Peyer's patch (tissue), 4 donors: ENCODE results near the gene TAF1B. TPM values are rescaled to one million over a fixed set of nuclear protein-coding genes. Genes with fewer than 3 reads are reported as not detected.
"Not testable (repeated sequence)": the region's sequence is repeated elsewhere in the genome, so short reads cannot be mapped to it uniquely, and the experiment has no call there.

Experiments
- DNase-seq, 3 donors: peaks; one replicate each; pipeline ENCODE4 v3.0.0-alpha.2; 2017 to 2019
- H3K27ac ChIP-seq, 4 donors: fragments of 200-600 bp; sonication (generic); one replicate each; pipeline ENCODE4 v1.5.1; 2016 to 2019
- H3K27me3 ChIP-seq, 2 donors: fragments of 200-600 bp; sonication (generic); one replicate each; pipeline ENCODE4 v1.5.1; 2019
- H3K36me3 ChIP-seq, 3 donors: fragments of 200-600 bp; sonication (generic); one replicate each; pipeline ENCODE4 v1.5.1; 2016 to 2019
- H3K4me1 ChIP-seq, 4 donors: fragments of 200-600 bp; sonication (generic); one replicate each; pipeline ENCODE4 v1.5.1; 2016 to 2019
- H3K4me3 ChIP-seq, 4 donors: fragments of 200-600 bp; sonication (generic); 1 replicate in 3 of 4; 2 replicates in 1 of 4; pipeline ENCODE4 v1.5.1; 2016 to 2019; ENCODE audit warnings: mild to moderate bottlenecking in 1 of 4
- H3K9me3 ChIP-seq, 4 donors: fragments of 200-600 bp; sonication (generic); one replicate each; pipeline ENCODE4 v1.5.1; 2016 to 2019; ENCODE audit warnings: mild to moderate bottlenecking in 1 of 4
- POLR2A ChIP-seq, 2 donors: fragments of 450-650 bp; IDR thresholded peaks; one replicate each; pipeline ENCODE4 v1.5.1; 2017; ENCODE audit warnings: antibody characterized with exemption in 2 of 2, mild to moderate bottlenecking in 2 of 2, moderate library complexity in 2 of 2
- total RNA-seq, 4 donors: library from RNA; depleted of rRNA; stranded (reverse); fragments of >200 nt; gene quantifications; one replicate each; pipeline ENCODE4 v1.1.0, GENCODE V29; 2016
- TF ChIP-seq, protein P1 (sequence below), 6 experiments: fragments of 450-650 bp in 4 of 6; fragments of 200-600 bp in 2 of 6; sonication (generic) in 1 of 6; IDR thresholded peaks; one replicate each; pipeline ENCODE4 v1.5.1; 2017 to 2019; ENCODE audit warnings: antibody characterized with exemption in 6 of 6, mild to moderate bottlenecking in 3 of 6, moderate library complexity in 1 of 6

The TAF1B gene
- total RNA-seq, 4 donors from 2014 or later = 8.6 to 33.0 (median 12.5) TPM

DNA sequence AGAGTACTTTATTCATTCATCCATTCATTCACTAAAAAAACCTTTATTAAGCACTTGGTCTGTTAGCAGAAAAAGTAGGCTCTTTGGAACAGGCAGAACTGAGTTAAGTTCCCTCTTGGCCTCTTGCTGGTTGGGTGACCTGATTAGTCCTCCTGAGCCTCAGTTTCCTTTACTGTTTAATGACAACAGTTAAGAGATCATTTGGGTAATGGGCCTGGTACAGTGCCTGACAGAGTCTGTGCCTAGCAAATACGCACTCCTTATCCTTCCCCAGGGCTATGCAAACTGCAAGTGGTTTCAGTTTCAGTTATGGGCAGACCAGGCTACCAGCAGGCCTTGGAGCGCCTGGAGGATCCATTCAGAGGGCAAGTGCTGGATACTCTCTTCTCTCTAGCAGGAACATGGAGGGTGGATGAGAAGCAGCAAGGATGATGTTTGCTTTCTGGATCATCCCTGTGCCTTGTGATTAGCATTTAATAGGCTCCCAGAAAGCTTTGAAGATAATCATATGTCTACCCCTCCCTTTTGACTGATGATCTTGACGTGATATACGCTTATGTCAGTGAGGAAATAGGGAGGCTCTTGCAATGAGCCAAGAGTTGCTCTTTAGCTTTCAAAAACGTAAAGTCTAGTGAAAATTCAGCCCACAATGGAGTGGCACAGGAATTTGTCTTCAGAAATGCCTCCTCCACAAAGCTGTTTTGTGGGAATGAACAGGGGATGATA lies 12.4 kb upstream of the TAF1B start:
- peak overlapping the region in 1 of 4 donors; percentile 62 for H3K27ac ChIP-seq
- no peaks in the 10 kb centered on the region for H3K9me3 ChIP-seq
- no peaks in the 10 kb centered on the region for H3K4me1 ChIP-seq
- TF ChIP-seq, protein P1, sequence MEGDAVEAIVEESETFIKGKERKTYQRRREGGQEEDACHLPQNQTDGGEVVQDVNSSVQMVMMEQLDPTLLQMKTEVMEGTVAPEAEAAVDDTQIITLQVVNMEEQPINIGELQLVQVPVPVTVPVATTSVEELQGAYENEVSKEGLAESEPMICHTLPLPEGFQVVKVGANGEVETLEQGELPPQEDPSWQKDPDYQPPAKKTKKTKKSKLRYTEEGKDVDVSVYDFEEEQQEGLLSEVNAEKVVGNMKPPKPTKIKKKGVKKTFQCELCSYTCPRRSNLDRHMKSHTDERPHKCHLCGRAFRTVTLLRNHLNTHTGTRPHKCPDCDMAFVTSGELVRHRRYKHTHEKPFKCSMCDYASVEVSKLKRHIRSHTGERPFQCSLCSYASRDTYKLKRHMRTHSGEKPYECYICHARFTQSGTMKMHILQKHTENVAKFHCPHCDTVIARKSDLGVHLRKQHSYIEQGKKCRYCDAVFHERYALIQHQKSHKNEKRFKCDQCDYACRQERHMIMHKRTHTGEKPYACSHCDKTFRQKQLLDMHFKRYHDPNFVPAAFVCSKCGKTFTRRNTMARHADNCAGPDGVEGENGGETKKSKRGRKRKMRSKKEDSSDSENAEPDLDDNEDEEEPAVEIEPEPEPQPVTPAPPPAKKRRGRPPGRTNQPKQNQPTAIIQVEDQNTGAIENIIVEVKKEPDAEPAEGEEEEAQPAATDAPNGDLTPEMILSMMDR (IDR thresholded peaks at IDR 0.05) = no peak
- TF ChIP-seq POLR2A (IDR thresholded peaks at IDR 0.05) = no peak
- H3K36me3 ChIP-seq = no peaks in the 10 kb centered on the region
- no peaks in the 10 kb centered on the region for H3K27me3 ChIP-seq
- DNase-seq = no peak
- H3K4me3 ChIP-seq = no peak overlapping the region

DNA sequence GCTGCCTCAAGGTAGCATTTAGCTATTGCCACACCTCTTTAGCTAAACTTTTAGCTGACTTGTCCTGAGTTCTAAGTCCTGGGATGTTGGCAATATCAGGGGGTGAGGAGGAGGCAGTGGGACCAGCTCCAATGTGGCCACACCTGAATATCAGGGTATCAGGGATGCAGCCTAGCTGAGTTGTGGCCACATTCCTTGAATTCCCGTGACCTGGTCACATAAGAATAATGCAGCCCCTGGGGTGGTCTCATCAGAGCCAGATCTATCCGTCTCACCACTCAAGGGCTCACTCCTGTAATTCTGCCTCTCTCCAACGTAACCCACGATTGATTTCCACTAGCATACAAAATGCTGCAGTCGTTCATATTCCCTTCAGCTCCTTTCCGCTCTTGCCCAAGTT lies 11.6 kb upstream of the TAF1B start:
- H3K27ac ChIP-seq = no peak overlapping the region
- no peaks in the 10 kb centered on the region for H3K27me3 ChIP-seq
- TF ChIP-seq, protein P1 (IDR thresholded peaks at IDR 0.05) = no peak
- TF ChIP-seq POLR2A (IDR thresholded peaks at IDR 0.05) = no peak
- no peak for DNase-seq
- no peaks in the 10 kb centered on the region for H3K9me3 ChIP-seq
- H3K4me3 ChIP-seq = no peak overlapping the region
- no peaks in the 10 kb centered on the region for H3K4me1 ChIP-seq
- no peaks in the 10 kb centered on the region for H3K36me3 ChIP-seq

DNA sequence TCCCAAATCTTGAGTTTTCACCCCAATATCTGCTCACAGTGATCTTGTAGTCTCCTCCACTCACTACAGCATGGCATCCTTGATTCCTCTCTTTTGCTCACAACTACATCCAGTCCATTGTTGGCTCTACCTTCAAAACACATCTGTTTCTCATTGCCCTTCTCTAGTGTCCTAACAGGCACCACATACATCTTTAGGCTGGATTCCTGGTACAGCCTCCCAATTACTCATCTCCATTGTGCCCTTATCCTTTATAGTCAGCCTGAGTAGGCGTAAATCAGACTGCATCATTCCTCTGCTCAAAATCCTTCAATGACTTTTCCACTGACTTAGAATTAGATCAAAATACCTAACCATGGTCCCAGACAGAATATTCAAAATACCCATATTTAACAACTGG lies 10.7 kb upstream of the TAF1B start:
- H3K4me3 ChIP-seq = no peak overlapping the region
- H3K4me1 ChIP-seq = no peaks in the 10 kb centered on the region
- DNase-seq = no peak
- no peak overlapping the region for H3K27ac ChIP-seq
- H3K27me3 ChIP-seq = no peaks in the 10 kb centered on the region
- no peaks in the 10 kb centered on the region for H3K36me3 ChIP-seq
- H3K9me3 ChIP-seq = no peaks in the 10 kb centered on the region
- TF ChIP-seq, protein P1 (IDR thresholded peaks at IDR 0.05) = no peak
- TF ChIP-seq POLR2A (IDR thresholded peaks at IDR 0.05) = no peak

GRCh38 chr2:9835068-9835467 lies 8.2 kb upstream of the TAF1B start:
- not testable (repeated sequence) for DNase-seq, H3K4me3 ChIP-seq

GRCh38 chr2:9836074-9836473 lies 7.2 kb upstream of the TAF1B start:
- Histone ChIP-seq H3K9me3 (no peaks in the 10 kb centered on the region), H3K4me3 (no peak overlapping the region), H3K4me1 (no peaks in the 10 kb centered on the region), H3K27me3 (no peaks in the 10 kb centered on the region), H3K27ac (no peak overlapping the region), H3K36me3 (no peaks in the 10 kb centered on the region)
- no peak for DNase-seq
- TF ChIP-seq, protein P1 (IDR thresholded peaks at IDR 0.05) = no peak

More at GRCh38 chr2:9835068-9835467, 8.2 kb upstream of the TAF1B start:
- not testable (repeated sequence) for H3K27ac ChIP-seq, H3K4me1 ChIP-seq, H3K9me3 ChIP-seq, H3K36me3 ChIP-seq, H3K27me3 ChIP-seq

GRCh38 chr2:9836517-9836916 lies 6.8 kb upstream of the TAF1B start:
- no peaks in the 10 kb centered on the region for H3K4me1 ChIP-seq
- TF ChIP-seq, protein P1 (IDR thresholded peaks at IDR 0.05) = no peak
- TF ChIP-seq POLR2A (IDR thresholded peaks at IDR 0.05) = no peak
- no peaks in the 10 kb centered on the region for H3K36me3 ChIP-seq
- no peaks in the 10 kb centered on the region for H3K27me3 ChIP-seq
- no peak overlapping the region for H3K4me3 ChIP-seq
- H3K27ac ChIP-seq = no peak overlapping the region
- DNase-seq = no peak
- H3K9me3 ChIP-seq = no peaks in the 10 kb centered on the region
